Activated CD4-positive, alpha-beta T cell treated with anti-CD3 and anti-CD28 coated beads, Interleukin-2, amount 50 U/mL, for 24 hours (primary cell): ENCODE results near the gene SPDYA.
A peak's percentile ranks its signal among the peaks of the same experiment; 100 is the strongest.

Experiments
- DNase-seq, 2 donors: peaks; one replicate each; pipeline ENCODE4 v3.0.0-alpha.2; 2020; ENCODE audit warnings: low read depth in 1 of 2, low spot score in 1 of 2

SPDYA gene

DNA sequence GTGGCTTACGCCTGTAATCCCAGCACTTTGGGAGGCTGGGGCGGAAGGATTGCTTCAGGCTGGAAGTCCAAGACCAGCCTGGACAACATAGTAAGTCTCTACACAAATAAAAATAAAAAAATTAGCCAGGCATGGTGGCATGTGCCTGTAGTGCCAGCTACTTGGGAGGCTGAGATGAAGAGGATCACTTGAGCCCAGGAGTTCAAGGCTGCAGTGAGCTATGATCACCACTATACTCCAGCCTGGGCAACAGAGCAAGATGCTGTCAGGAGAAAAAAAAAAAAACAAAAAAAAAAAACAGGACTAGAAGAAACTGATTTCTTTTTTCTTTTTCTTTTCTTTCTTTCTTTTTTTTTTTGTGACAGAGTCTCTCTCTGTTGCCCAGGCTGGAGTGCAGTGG lies 13.6 kb downstream of the SPDYA start:
- no peak for DNase-seq

DNA sequence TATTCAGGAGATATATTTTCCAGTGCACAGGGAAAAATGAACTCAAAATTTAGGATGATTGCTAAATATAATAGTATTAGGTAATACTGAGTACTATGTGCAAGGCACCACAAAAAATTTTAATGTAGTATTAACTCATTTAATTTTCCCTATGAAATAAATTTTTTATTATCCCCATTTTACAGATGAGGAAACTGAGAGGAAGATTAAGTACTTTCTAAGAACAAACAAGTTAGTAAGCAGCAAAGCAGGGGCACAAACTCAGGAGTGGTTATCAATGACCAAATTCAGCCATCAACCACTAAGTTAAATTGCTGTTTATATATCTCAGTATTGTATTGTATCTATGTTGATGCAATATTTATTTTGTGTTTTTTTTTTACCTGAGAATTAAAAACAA lies 14.2 kb downstream of the SPDYA start:
- DNase-seq: no peak

DNA sequence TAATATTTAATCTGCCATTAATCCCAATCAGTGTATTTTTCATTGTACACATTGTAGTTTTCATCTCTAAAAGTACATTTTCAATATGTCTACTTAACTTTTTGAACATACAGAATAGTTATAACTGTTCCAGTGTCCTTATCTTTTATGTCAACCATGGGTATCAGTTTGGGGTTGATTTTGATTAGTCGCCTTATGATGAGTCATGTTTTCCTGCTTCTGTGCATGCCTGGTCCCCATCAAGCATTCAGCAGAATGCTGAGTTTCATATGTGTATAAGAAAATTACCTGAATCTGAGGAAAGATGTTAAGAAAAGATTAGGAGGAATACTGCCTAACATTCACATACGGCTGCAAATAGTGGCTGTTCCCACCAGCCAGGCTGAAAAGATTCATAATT lies 17.7 kb downstream of the SPDYA start:
- no peak for DNase-seq

DNA sequence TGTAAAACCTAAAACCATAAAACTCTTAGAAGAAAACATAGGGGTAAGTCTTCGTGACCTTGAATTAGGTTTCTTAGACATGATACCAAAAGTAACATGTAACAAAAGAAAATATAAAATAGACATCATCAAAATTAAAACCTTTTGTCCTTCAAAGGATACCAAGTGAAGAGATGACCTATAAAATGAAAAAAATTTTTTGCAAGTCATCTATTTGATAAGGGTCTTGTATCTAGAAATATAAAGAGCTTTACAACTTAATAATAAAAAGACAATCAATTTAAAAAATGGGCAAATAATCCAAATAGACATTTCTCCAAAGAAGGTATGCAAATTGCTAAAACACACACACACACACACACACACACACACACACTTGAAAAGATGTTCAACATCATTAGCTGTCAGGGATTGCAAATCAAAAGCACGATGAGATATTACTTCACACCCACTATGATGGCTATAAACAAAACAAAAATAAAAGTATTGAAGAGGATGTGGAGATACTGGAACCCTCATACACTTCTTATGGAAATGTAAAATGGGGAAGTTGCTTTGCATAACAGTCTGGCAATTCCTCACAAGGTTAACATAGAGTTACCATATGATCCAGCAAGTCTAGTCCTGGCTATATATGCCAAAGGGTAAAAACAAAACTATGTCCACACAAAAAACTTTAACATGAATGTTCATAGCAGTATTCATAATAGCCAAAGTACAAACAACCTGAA lies 23.3 kb downstream of the SPDYA start:
- no peak for DNase-seq

DNA sequence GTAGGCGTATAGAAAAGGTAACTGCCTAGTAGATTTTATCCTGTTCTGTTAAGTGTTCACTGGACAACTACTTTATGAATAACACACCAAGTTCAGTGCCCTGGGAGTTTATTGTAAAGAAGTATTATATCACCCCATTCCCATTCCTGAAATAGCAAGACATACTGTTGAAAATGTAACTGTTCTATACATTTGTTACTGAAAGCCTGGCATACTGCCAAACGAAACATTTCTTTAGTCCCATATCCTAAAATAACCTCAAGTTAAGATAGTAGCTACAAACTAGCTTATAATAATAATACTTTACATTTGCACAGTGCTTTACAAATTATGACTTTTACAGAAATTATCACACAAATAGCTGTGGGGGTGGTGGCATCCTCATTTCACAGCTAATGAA lies 25.1 kb downstream of the SPDYA start:
- no peak for DNase-seq

DNA sequence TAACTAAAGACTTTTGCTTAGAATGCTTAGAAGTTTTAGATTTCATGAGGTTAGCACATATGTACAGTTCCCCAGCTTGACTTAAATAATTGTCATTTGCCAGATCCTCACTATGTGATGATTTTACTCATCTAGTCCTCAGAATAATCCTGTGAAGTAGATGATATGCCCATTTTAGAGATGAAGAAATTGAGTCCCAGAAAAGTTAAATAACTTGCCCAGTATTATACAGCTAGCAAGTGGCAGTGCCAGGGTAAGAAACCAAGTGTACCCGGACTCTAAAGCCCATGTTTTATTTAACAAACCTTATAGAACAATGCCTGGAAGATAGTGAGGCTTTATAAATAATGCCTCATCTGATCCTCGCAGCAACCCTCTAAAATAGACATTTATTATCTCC lies 28.3 kb downstream of the SPDYA start:
- no peak for DNase-seq

DNA sequence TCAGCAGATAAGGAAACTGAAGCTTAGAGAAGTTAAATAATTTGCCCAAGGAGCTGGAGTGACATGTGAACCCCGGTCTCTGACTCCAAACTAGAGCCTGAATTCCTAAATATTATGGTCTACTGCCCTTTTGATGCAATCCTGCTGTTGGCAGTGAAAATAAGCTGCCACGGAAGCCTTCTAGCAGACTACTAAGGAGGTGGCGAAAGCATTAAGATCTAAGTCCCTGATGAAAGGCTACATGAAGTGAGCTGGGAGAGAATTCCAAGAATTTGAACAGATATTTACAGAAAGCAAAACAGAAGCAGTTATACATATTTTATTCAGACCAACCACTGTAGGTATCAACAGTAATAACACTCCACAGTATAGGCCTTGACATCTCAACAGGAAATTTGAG lies 31.4 kb downstream of the SPDYA start:
- no peak for DNase-seq

DNA sequence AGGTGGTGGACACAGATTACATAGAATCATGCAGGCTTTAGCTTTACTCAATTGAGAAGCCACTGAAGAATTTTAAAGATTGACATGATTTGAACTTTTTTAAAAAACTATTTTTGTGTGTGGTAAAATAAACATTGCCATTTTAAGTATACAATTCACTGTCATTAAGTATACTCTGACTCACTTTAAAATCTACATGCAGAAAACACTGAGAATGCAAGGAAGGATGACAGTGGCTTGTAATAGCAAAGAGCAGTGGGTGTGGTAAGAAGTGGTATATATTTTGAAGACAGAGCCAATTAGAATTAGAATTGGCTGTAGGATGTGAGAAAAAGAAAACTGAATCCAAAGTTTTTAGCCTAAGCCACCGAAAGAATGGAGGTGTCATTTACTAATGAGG lies 44.6 kb downstream of the SPDYA start:
- DNase-seq: no peak

DNA sequence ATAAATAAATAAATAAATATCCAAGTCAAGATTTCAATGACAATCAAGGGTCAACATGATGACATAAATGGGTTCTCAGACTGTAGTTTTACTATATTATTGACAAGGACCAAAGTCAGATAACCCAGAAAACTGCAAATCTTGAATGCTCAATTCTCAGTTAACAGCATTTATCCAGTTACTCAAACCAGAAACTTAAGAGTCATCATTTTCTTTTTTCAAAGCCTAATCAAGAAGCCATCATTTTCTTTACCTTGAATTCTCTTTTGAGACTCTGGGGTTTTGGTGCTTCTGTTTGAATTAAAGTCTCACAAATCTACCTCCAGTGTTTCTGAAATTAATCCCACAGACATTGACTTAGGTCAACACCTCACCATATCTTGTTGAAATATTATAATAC lies 45.3 kb downstream of the SPDYA start:
- no peak for DNase-seq

DNA sequence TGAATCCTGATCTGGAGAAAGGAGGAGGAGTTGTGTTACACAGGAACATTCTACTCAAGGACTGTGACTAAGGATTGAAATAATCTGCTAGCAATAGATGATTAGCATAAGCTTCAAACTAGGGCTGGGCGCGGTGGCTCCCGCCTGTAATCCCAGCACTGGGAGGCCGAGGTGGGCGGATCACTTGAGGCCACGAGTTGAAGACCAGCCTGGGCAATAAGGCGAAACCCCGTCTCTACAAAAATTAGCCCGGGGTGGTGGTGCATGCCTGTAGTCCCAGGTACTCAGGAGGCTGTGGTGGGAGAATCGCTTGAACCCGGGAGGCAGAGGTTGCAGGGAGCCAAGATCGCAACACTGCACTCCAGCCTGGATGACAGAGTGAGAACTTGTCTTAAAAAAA lies 58.0 kb downstream of the SPDYA start:
- DNase-seq: no peak

DNA sequence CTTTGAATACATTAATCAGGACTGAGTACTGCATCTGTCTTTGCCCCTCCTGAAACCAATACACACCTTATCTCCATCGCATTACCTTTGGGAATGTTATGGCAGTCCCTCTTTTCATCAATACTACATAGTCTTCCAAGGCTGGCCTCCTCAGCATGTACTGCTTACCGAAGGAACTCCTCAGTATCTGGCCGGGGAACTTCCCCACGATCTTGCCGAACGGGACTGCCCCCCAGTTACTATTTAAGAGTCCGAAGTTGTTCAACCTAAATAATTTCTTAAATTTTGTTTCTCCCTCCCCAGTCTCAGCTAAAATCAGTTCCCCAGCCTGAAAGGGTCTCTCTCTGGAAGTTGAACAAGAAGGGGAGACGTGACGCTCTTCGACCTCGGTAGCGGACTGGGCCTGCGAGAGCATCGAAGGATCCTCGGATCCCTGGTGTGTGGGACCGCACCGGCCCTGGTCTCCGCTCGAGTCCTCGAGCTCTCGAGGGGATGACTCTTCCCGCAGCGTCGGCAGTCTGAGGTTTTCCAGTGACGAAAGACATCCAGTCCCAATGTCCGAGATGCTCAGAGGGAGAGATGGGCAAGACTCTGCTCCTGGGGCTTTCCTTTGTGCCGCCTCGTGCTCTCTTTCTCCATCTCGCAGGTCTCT lies 59.0 kb downstream of the SPDYA start:
- DNase-seq: no peak

DNA sequence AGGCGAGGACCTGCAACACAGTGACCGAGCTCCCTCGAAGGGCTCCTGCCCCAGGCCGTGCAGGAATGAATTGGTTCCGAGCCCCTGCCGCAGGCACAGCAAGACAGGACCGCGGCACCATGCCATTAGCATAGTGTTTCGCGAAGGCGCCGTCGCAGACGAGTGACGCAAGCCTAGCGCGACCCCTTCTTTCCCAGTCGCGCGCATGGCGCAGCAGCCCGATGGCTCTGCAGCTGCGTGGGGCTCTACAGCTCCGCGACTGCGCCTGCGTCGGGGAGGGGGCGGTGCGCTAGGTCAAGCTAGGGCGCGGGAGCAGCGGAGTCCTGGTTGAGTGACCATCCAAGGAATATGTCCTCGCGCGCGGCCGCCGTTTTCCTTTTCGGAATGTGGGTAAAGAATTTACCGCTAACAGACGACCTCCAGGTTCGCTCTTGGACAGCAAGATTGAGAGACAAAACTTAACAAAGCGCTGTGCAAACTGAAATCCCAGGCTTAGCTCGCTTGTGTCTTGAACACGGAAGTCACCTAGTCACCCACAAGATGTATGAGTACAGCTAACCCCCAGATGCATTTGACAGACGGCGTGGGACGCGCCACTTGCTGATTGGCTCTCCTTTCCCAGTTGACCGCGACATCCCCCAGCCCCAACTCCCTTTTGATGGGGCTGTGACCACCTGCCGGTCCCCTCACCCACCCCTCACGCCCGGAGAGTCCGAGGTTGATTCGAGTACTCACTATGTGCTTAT lies 59.7 kb downstream of the SPDYA start, which contains the start of gene TRMT61B:
TRMT61B (minus strand) TSS at position 164 of the 746 bp plus-strand sequence; CDS start at position 132, 32 bp downstream.
- DNase-seq: peak; percentile 95 to 96

DNA sequence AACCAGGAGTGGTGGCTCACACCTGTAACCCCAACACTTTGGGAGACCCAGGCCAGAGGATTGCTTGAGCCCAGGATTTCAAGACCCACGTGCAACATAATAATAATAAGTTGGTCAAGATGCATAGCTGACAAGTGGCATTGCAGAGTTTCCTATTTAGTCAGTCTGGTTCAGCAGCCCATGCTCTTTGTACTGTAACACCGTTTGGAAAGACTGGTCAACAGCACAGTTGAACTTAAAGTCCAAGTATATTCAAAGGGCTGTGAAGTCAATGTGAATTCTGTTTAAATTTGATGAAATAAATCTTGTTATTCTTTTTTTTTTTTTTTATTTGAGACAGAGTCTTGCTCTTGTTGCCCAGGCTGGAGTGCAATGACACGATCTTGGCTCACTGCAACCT lies 61.0 kb downstream of the SPDYA start:
- DNase-seq: no peak

DNA sequence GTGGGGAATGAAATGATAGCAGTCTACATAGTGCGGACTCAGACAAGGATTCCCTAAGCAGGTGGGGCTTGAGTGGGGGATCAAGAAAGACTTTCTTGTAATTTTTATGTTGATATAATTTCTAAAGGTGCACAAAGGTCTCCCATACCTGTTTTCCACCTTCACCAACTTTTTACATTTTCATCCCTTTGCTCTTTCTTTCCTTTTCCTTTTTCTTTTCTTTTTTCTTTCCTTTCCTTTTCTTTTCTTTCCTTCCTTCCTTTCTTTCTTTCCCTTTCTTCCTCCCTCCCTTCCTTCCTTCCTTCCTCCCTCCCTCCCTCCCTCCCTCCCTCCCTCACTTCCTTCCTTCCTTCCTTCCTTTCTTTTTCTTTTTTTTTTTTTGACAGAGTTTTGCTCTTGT lies 69.6 kb downstream of the SPDYA start:
- DNase-seq: no peak

DNA sequence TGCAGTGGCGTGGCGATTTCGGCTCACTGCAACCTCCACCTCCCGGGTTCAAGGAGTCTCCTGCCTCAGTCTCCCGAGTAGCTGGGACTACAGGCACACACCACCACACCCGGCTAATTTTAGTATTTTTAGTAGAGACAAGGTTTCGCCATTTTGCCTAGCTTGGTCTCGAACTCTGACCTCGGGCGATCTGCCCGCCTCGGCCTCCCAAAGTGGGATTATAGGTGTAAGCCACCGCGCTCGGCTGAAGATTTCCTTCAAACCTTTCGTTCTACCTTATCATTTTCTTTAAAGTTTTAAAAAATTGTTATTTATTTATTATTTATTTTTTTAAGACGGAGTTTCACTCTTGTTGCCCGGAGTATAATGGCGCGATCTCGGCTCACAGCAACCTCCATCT lies 82.9 kb downstream of the SPDYA start:
- DNase-seq: no peak

DNA sequence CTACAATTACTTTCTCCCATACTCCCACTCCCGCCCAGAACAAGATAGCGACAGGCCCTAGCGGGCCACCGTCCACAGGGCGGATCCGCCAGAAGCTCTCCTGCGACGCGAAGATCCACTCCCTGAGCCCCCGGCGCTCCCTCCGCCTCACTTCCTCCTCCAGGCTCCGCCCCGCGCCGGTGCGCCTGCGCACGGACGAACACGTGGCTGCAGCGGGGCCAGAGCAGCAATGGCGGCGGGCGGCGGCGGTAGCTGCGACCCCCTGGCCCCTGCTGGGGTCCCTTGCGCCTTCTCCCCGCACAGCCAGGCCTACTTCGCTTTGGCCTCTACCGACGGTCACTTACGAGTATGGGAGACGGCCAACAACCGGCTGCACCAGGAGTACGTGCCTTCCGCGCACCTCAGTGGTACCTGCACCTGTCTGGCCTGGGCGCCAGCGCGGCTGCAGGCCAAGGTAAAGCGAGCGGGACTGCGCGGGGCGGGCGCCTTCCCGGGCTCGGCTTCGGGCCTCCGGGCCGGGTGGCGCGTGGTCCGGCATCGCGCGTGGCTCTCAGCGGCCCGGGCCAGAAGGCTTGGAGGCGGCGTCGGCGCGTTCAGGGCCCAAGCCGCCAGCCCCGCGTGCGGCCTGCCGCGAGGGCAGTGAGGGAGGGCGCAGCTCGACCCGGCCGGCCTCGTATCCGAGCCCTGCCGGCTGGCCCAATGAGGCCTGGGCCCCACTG lies 84.0 kb downstream of the SPDYA start, which contains the start of gene WDR43:
WDR43 (plus strand) TSS at position 198 of the 719 bp plus-strand sequence; CDS start at position 230, 32 bp downstream.
- DNase-seq: peak; percentile 94 to 95

DNA sequence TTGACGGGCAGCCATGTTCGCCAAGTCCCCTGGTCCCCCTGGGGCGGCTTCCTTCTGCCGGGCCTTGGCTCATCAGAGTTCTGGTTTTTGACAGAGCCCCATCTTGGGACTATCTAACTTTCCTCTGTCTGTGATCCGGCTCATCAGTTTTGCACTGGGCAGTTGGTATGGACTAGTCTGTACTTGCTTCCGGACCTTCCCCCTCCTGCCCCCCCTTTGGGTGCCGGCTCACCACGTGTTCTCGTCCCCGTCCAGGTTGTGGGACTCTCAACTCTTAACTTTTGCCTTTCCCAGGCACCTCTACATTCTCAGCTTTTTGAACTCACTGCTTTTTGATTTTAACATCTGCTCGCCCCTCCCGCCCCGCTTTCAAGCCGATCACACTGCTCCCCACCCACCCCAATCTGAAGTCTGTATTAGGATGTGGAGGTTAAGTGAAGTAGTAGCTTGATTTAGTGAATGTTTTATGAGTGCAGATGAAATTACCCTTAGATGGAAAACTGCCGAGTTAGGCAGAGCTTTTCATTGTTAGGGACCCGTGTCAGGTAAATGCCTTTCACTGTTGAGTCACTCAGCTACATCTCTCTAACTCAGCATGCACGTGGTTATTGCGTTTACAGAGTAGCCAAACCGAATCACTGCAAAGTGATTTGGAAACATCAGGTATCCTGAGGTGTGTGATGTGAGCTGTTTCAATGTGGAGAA lies 84.7 kb downstream of the SPDYA start:
- DNase-seq: peak; percentile 33 to 41

DNA sequence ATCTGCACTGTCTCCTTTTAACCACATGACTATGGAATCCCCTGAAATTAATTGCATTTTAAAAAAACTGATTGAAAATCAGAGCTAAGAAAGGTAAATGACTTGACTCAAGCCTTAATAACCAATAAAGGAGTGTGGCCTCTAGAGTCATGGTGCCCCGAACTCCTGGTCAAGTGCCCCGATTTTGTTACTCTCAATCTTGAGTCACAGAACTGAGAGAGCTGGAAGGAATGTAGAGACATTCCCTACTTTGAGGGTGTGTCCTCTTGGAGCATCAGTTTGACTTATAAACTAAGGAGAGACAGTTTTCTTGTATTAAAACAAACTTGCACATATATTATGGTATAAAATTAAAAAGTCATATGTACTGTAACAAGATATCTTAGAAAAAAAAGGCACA lies 86.3 kb downstream of the SPDYA start:
- DNase-seq: no peak

DNA sequence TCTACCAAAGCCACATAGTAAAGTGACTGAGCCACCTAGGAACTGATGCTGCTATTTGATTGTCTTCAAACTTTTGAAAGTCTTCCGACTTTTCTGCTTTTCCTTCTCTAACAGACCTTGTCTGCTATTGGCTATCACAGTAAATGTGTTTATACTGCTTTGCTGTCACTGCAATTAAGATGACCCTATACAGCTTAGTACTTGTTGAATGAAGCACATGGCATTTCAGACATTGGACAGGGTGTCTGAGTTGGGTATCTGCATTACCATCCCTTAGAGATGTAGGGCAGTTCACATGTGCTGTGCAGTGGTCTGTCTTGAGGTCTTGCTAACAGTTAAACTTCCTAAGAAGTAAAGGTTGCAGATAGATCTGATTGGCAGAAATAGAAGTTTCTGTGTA lies 87.4 kb downstream of the SPDYA start:
- no peak for DNase-seq
